H9 (cell line): ENCODE measurements around the gene ZNF76. TPM values are rescaled to one million over a fixed set of nuclear protein-coding genes. Genes with fewer than 3 reads are reported as not detected.

Experiments
- DNase-seq: peaks from one replicate; pipeline ENCODE4 v3.0.0-alpha.2; 2017
- H2AFZ ChIP-seq: one replicate; pipeline ENCODE4 v1.6.1; 2013; ENCODE audit warnings: mild to moderate bottlenecking, low read length, control low read depth, moderate library complexity
- H2AK5ac ChIP-seq: 2 replicates; pipeline ENCODE4 v1.6.1; 2013; ENCODE audit warnings: low read length, control low read depth, mixed read lengths; ENCODE audit not compliant: insufficient read length
- H2BK120ac ChIP-seq: one replicate; pipeline ENCODE4 v1.6.1; 2013; ENCODE audit warnings: low read depth, mild to moderate bottlenecking, low read length, control low read depth, inconsistent platforms; ENCODE audit not compliant: poor library complexity, severe bottlenecking
- H2BK12ac ChIP-seq: 2 replicates; pipeline ENCODE4 v1.6.1; 2013; ENCODE audit warnings: low read length, control low read depth, mixed read lengths, low read depth; ENCODE audit not compliant: insufficient read length
- H2BK15ac ChIP-seq: 2 replicates; pipeline ENCODE4 v1.6.1; 2013; ENCODE audit warnings: low read depth, low read length, control low read depth
- H2BK20ac ChIP-seq: one replicate; pipeline ENCODE4 v1.6.1; 2013; ENCODE audit warnings: low read depth, mild to moderate bottlenecking, low read length, control low read depth, inconsistent platforms; ENCODE audit not compliant: poor library complexity, severe bottlenecking
- H2BK5ac ChIP-seq: 2 replicates; pipeline ENCODE4 v1.6.1; 2013; ENCODE audit warnings: low read length, control low read depth, mixed read lengths; ENCODE audit not compliant: insufficient read length
- H3K14ac ChIP-seq: 2 replicates; pipeline ENCODE4 v1.6.1; 2013; ENCODE audit warnings: low read length, control low read depth; ENCODE audit not compliant: insufficient read depth
- H3K18ac ChIP-seq: 2 replicates; pipeline ENCODE4 v1.6.1; 2013; ENCODE audit warnings: low read depth, mild to moderate bottlenecking, mixed read lengths, low read length, control low read depth; ENCODE audit not compliant: insufficient read length
- H3K23ac ChIP-seq: 2 replicates; pipeline ENCODE4 v1.6.1; 2013; ENCODE audit warnings: low read length, control low read depth, mixed read lengths, low read depth; ENCODE audit not compliant: insufficient read length
- H3K23me2 ChIP-seq: 2 replicates; pipeline ENCODE4 v1.6.1; 2013; ENCODE audit warnings: low read depth, mild to moderate bottlenecking, mixed read lengths, low read length, control low read depth; ENCODE audit not compliant: insufficient read length, poor library complexity, severe bottlenecking
- H3K27ac ChIP-seq: 2 replicates; pipeline ENCODE4 v1.5.1; 2013; ENCODE audit warnings: low read length, control low read depth, mixed read lengths, low read depth; ENCODE audit not compliant: insufficient read length
- H3K27me3 ChIP-seq: 2 replicates; pipeline ENCODE4 v1.6.1; 2013; ENCODE audit warnings: low read length, control low read depth, inconsistent platforms; ENCODE audit not compliant: insufficient read depth
- H3K4ac ChIP-seq: 2 replicates; pipeline ENCODE4 v1.6.1; 2013; ENCODE audit warnings: low read depth, mild to moderate bottlenecking, control low read depth, inconsistent platforms, low read length, moderate library complexity
- H3K4me1 ChIP-seq: 2 replicates; pipeline ENCODE4 v1.6.1; 2013; ENCODE audit warnings: low read length, control low read depth, inconsistent platforms; ENCODE audit not compliant: insufficient read depth
- H3K4me2 ChIP-seq: 2 replicates; pipeline ENCODE4 v1.6.1; 2013; ENCODE audit warnings: low read length, control low read depth, mixed read lengths; ENCODE audit not compliant: insufficient read length, insufficient read depth
- H3K56ac ChIP-seq: 2 replicates; pipeline ENCODE4 v1.6.1; 2013; ENCODE audit warnings: low read depth, mild to moderate bottlenecking, mixed read lengths, low read length, control low read depth; ENCODE audit not compliant: insufficient read length
- H3K79me1 ChIP-seq: 2 replicates; pipeline ENCODE4 v1.6.1; 2013; ENCODE audit warnings: low read depth, mild to moderate bottlenecking, moderate library complexity, low read length, control low read depth, inconsistent platforms; ENCODE audit not compliant: insufficient read depth, poor library complexity, severe bottlenecking
- H3K79me2 ChIP-seq: 2 replicates; pipeline ENCODE4 v1.6.1; 2013; ENCODE audit warnings: low read length, control low read depth, inconsistent platforms; ENCODE audit not compliant: insufficient read depth
- H3K9ac ChIP-seq: 2 replicates; pipeline ENCODE4 v1.6.1; 2013; ENCODE audit warnings: low read length, control low read depth, mixed read lengths; ENCODE audit not compliant: insufficient read length; ENCODE audit errors: extremely low read depth
- H3K9me3 ChIP-seq: one replicate; pipeline ENCODE4 v1.6.1; 2013; ENCODE audit warnings: low read depth, low read length, inconsistent platforms; ENCODE audit not compliant: control insufficient read depth
- H3T11ph ChIP-seq: one replicate; pipeline ENCODE4 v1.6.1; 2013; ENCODE audit warnings: mild to moderate bottlenecking, low read length, control low read depth, inconsistent platforms
- H4K20me1 ChIP-seq: one replicate; pipeline ENCODE4 v1.6.1; 2013; ENCODE audit not compliant: control insufficient read depth, insufficient read length, insufficient read depth
- H4K5ac ChIP-seq: 2 replicates; pipeline ENCODE4 v1.6.1; 2013; ENCODE audit warnings: low read depth, mild to moderate bottlenecking, mixed read lengths, low read length, control low read depth; ENCODE audit not compliant: insufficient read length
- H4K8ac ChIP-seq: replicated peaks from 2 replicates; pipeline ENCODE4 v1.6.1; 2013; ENCODE audit warnings: low read length, control low read depth, mixed read lengths, low read depth; ENCODE audit not compliant: insufficient read length
- H4K91ac ChIP-seq: 2 replicates; pipeline ENCODE4 v1.6.1; 2013; ENCODE audit warnings: low read depth, mild to moderate bottlenecking, moderate library complexity, mixed read lengths, low read length, control low read depth; ENCODE audit not compliant: insufficient read length
- H3K27ac Mint-ChIP-seq, 3 experiments: 2 replicates in 2 of 3; 3 replicates in 1 of 3; pipeline ENCODE4 v1.8.0; 2020 to 2021; ENCODE audit warnings: mixed read lengths in 3 of 3, mild to moderate bottlenecking in 1 of 3, moderate library complexity in 1 of 3
- H3K27me3 Mint-ChIP-seq: 2 replicates; pipeline ENCODE4 v1.8.0; 2021; ENCODE audit warnings: low read depth, mild to moderate bottlenecking, moderate library complexity, mixed read lengths
- H3K36me3 Mint-ChIP-seq, 3 experiments: 2 replicates in 2 of 3; 3 replicates in 1 of 3; pipeline ENCODE4 v1.8.0; 2020 to 2021; ENCODE audit warnings: low read depth in 3 of 3, mixed read lengths in 3 of 3; ENCODE audit not compliant: insufficient read depth in 1 of 3
- H3K4me1 Mint-ChIP-seq, 2 experiments: 2 replicates each; pipeline ENCODE4 v1.8.0; 2020; ENCODE audit warnings: mixed read lengths in 2 of 2
- H3K4me3 Mint-ChIP-seq, 2 experiments: 2 replicates in 1 of 2; 3 replicates in 1 of 2; pipeline ENCODE4 v1.8.0; 2020 to 2021; ENCODE audit warnings: mild to moderate bottlenecking in 2 of 2, mixed read lengths in 2 of 2, moderate library complexity in 1 of 2
- H3K9me3 Mint-ChIP-seq, 2 experiments: 2 replicates in 1 of 2; 3 replicates in 1 of 2; pipeline ENCODE4 v1.8.0; 2020; ENCODE audit warnings: mild to moderate bottlenecking in 2 of 2, mixed read lengths in 2 of 2, moderate library complexity in 1 of 2
- WGBS: extraction: QIAGEN DNeasy Blood & Tissue Kit; methylation state at CpG from one replicate; pipeline ENCODE4 v1.1.7; 2013; ENCODE audit warnings: missing lambda C conversion rate, low lambda C conversion rate, mixed read lengths; ENCODE audit not compliant: insufficient read length; ENCODE audit errors: extremely low coverage; 5-methylcytosine and 5-hydroxymethylcytosine counted together
- total RNA-seq: library from RNA; stranded (reverse); gene quantifications from 2 replicates; pipeline ENCODE4 v1.2.1, GENCODE V29; 2021
- TF ChIP-seq, protein P1 (sequence below): fragments of 200-600 bp; sonication (generic); conservative IDR thresholded peaks from 3 replicates; pipeline ENCODE4 v1.8.0; 2021; ENCODE audit warnings: antibody characterized with exemption, mild to moderate bottlenecking

Gene ZNF76
- total RNA-seq, 1 experiment from 2014 or later: 21.1 TPM

DNA sequence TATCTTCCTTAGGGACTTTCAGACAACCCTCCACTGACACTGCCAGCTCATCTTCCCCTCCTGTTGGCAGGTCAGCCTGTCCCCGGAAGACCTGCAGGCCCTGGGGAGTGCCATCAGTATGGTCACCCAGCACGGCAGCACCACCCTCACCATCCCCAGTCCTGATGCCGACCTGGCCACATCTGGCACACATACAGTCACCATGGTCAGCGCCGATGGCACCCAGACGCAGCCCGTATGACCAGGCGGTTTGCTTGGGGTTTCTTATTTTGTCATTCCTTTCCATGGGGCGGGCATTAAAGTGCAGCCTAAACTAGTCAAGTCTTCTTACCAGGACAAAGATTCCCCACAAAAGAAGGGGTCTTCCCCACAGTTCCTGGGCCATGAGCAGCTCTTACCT is 34.1 kb downstream of the ZNF76 start:
- Histone ChIP-seq H3T11ph (no peak overlapping the region), H3K9me3 (no peaks in the 10 kb centered on the region), H2AFZ (no peak overlapping the region), H4K8ac (no peak overlapping the region), H4K91ac (no peak overlapping the region), H2BK20ac (no peak overlapping the region), H4K20me1 (no peaks in the 10 kb centered on the region), H3K23me2 (no peaks in the 10 kb centered on the region), H3K18ac (no peak overlapping the region), H3K4me2 (no peak overlapping the region), H3K27me3 (no peaks in the 10 kb centered on the region), H4K5ac (no peak overlapping the region), H2BK5ac (no peak overlapping the region), H3K4ac (no peak overlapping the region), H3K56ac (no peak overlapping the region), H3K4me1 (no peaks in the 10 kb centered on the region), H2BK120ac (no peak overlapping the region), H3K79me2 (no peaks in the 10 kb centered on the region), H2BK12ac (no peak overlapping the region), H2BK15ac (no peak overlapping the region), H3K79me1 (no peaks in the 10 kb centered on the region), H3K9ac (no peak overlapping the region), H3K27ac (no peak overlapping the region), H3K23ac (no peak overlapping the region), H2AK5ac (no peak overlapping the region), H3K14ac (no peak overlapping the region)
- TF ChIP-seq, protein P1, sequence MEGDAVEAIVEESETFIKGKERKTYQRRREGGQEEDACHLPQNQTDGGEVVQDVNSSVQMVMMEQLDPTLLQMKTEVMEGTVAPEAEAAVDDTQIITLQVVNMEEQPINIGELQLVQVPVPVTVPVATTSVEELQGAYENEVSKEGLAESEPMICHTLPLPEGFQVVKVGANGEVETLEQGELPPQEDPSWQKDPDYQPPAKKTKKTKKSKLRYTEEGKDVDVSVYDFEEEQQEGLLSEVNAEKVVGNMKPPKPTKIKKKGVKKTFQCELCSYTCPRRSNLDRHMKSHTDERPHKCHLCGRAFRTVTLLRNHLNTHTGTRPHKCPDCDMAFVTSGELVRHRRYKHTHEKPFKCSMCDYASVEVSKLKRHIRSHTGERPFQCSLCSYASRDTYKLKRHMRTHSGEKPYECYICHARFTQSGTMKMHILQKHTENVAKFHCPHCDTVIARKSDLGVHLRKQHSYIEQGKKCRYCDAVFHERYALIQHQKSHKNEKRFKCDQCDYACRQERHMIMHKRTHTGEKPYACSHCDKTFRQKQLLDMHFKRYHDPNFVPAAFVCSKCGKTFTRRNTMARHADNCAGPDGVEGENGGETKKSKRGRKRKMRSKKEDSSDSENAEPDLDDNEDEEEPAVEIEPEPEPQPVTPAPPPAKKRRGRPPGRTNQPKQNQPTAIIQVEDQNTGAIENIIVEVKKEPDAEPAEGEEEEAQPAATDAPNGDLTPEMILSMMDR: no peak
- H3K27ac Mint-ChIP-seq: no peak overlapping the region
- H3K9me3 Mint-ChIP-seq: no peaks in the 10 kb centered on the region
- peaks cover 2 to 4% of the 10 kb centered on the region in 2 experiments; a peak in 2 of 4 replicates for H3K4me1 Mint-ChIP-seq
- WGBS: no CpG with 5 or more reads among the region's 9 CpGs
- H3K27me3 Mint-ChIP-seq: no peaks in the 10 kb centered on the region
- DNase-seq: no peak
- H3K36me3 Mint-ChIP-seq: peaks cover 5 to 42% (median 39%) of the 10 kb centered on the region in 3 experiments; a peak in 6 of 7 replicates
- no peak overlapping the region for H3K4me3 Mint-ChIP-seq
